RKO (cell line): Measurements from ENCODE around the gene PROK1.

Experiments
- DNase-seq: peaks from one replicate; pipeline ENCODE4 v3.0.0-alpha.2; 2016; ENCODE audit warnings: low spot score

The PROK1 gene

GRCh38 chr1:110465038-110465813 is 14.3 kb downstream of the PROK1 start:
- DNase-seq: no peak

GRCh38 chr1:110465814-110466380 is 14.9 kb downstream of the PROK1 start:
- no peak for DNase-seq

- DNase-seq: no peak
Measured at GRCh38 chr1:110466646-110467280, 15.8 kb downstream of the PROK1 start.

GRCh38 chr1:110471131-110471530 is 20.2 kb downstream of the PROK1 start:
- peak; percentile 12 for DNase-seq

GRCh38 chr1:110472546-110472945 is 21.6 kb downstream of the PROK1 start:
- no peak for DNase-seq

GRCh38 chr1:110474444-110474843 is 23.5 kb downstream of the PROK1 start:
- DNase-seq: no peak

- DNase-seq: no peak
Measured at GRCh38 chr1:110475362-110476027, 24.5 kb downstream of the PROK1 start.

- no peak for DNase-seq
Measured at GRCh38 chr1:110476028-110476765, 25.2 kb downstream of the PROK1 start.

- peak; percentile 91 for DNase-seq
Measured at GRCh38 chr1:110477041-110477440, 26.1 kb downstream of the PROK1 start.

- no peak for DNase-seq
Measured at GRCh38 chr1:110477445-110477957, 26.6 kb downstream of the PROK1 start.

GRCh38 chr1:110477967-110478640 is 27.2 kb downstream of the PROK1 start:
- DNase-seq: no peak

GRCh38 chr1:110478886-110479285 is 27.9 kb downstream of the PROK1 start:
- no peak for DNase-seq

- DNase-seq: no peak
Measured at GRCh38 chr1:110480356-110481096, 29.6 kb downstream of the PROK1 start.

- no peak for DNase-seq
Measured at GRCh38 chr1:110481968-110482623, 31.1 kb downstream of the PROK1 start.

GRCh38 chr1:110482662-110483307 is 31.8 kb downstream of the PROK1 start:
- no peak for DNase-seq

- no peak for DNase-seq
Measured at GRCh38 chr1:110483308-110483685, 32.3 kb downstream of the PROK1 start.

GRCh38 chr1:110484801-110485200 is 33.9 kb downstream of the PROK1 start:
- no peak for DNase-seq

GRCh38 chr1:110485725-110486124 is 34.8 kb downstream of the PROK1 start:
- no peak for DNase-seq

- DNase-seq: no peak
Measured at GRCh38 chr1:110487726-110488125, 36.8 kb downstream of the PROK1 start.

- no peak for DNase-seq
Measured at GRCh38 chr1:110488161-110488560, 37.2 kb downstream of the PROK1 start.
